NB4 (cell line): ENCODE data around the gene LMOD3.

Source experiments
- DNase-seq: peaks from one replicate; pipeline ENCODE4 v3.0.0; 2010; ENCODE audit warnings: low read depth
- H3K4me3 ChIP-seq: one replicate; pipeline ENCODE4 v1.5.1; 2011; ENCODE audit warnings: mild to moderate bottlenecking, low read depth, low read length, moderate library complexity
- CTCF ChIP-seq: IDR thresholded peaks from one replicate; pipeline ENCODE4 v1.5.1; 2012; ENCODE audit warnings: low read depth, low read length
- MYC ChIP-seq: IDR thresholded peaks from 2 replicates; pipeline ENCODE4 v1.6.1; 2011; ENCODE audit warnings: low read depth, low read length
- POLR2A ChIP-seq: IDR thresholded peaks from 2 replicates; pipeline ENCODE4 v1.6.1; 2011; ENCODE audit warnings: mild to moderate bottlenecking; ENCODE audit not compliant: insufficient read length; ENCODE audit errors: extremely low read depth
- TF ChIP-seq, protein P1 (sequence below): IDR thresholded peaks from 2 replicates; pipeline ENCODE4 v1.6.1; 2011; ENCODE audit warnings: low read depth, low read length

Gene LMOD3

GRCh38 chr3:69081583-69082262 lies 40.7 kb downstream of the LMOD3 start:
- TF ChIP-seq MYC: no peak
- DNase-seq: no peak
- no peak overlapping the region for H3K4me3 ChIP-seq

GRCh38 chr3:69080233-69080920 lies 42.0 kb downstream of the LMOD3 start, which contains the start of gene UBA3:
Gene UBA3, minus strand, starts transcription at chr3:69080365. Its CDS starts 12 bp downstream, at chr3:69080353.
- TF ChIP-seq CTCF (no peak), POLR2A (peak; percentile 76), MYC (no peak)
- TF ChIP-seq, protein P1, sequence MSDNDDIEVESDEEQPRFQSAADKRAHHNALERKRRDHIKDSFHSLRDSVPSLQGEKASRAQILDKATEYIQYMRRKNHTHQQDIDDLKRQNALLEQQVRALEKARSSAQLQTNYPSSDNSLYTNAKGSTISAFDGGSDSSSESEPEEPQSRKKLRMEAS: no peak
- DNase-seq: peak; percentile 92
- peak within 1 kb of the TSS; percentile 93 for H3K4me3 ChIP-seq

GRCh38 chr3:69079269-69080159 lies 42.9 kb downstream of the LMOD3 start:
- TF ChIP-seq MYC (no peak), POLR2A (no peak), CTCF (no peak)
- TF ChIP-seq, protein P1: no peak
- DNase-seq: peak; percentile 34
- peak overlapping the region; percentile 93 for H3K4me3 ChIP-seq

DNA sequence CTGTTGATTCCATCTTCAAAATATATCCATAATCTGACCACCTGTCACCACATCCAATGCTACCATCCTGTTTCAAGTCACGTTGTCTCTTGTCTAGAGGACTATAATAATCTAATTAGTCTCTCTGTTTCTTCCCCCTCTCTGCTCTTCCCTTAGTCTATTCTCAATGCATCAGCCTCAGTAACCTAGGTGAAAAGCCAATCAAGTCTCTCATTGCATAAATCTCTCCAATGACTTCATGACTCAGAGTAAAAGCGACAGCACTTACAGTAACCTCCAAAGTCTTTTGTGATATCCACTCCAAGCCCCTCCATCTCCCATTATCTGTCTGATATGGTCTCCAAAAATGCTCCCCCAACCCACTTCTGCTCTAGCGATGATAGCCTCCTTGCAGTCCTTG lies 49.5 kb downstream of the LMOD3 start:
- TF ChIP-seq POLR2A (no peak), MYC (no peak), CTCF (no peak)
- TF ChIP-seq, protein P1: no peak
- DNase-seq: no peak

GRCh38 chr3:69066121-69066520 lies 56.3 kb downstream of the LMOD3 start:
- TF ChIP-seq POLR2A (no peak), CTCF (no peak), MYC (no peak)
- TF ChIP-seq, protein P1: no peak
- H3K4me3 ChIP-seq: no peak overlapping the region
- no peak for DNase-seq

More for the DNA sequence above, 49.5 kb downstream of the LMOD3 start:
- H3K4me3 ChIP-seq: no peak overlapping the region
